Hypothalamus (tissue), 51 donors: ENCODE data around the gene RASSF8.

ENCODE experiments used
- DNase-seq, 51 donors: peaks; one replicate each; lab custom pipeline; 2025; lab: John Stamatoyannopoulos, UW

Gene RASSF8, protein sequence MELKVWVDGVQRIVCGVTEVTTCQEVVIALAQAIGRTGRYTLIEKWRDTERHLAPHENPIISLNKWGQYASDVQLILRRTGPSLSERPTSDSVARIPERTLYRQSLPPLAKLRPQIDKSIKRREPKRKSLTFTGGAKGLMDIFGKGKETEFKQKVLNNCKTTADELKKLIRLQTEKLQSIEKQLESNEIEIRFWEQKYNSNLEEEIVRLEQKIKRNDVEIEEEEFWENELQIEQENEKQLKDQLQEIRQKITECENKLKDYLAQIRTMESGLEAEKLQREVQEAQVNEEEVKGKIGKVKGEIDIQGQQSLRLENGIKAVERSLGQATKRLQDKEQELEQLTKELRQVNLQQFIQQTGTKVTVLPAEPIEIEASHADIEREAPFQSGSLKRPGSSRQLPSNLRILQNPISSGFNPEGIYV

DNA sequence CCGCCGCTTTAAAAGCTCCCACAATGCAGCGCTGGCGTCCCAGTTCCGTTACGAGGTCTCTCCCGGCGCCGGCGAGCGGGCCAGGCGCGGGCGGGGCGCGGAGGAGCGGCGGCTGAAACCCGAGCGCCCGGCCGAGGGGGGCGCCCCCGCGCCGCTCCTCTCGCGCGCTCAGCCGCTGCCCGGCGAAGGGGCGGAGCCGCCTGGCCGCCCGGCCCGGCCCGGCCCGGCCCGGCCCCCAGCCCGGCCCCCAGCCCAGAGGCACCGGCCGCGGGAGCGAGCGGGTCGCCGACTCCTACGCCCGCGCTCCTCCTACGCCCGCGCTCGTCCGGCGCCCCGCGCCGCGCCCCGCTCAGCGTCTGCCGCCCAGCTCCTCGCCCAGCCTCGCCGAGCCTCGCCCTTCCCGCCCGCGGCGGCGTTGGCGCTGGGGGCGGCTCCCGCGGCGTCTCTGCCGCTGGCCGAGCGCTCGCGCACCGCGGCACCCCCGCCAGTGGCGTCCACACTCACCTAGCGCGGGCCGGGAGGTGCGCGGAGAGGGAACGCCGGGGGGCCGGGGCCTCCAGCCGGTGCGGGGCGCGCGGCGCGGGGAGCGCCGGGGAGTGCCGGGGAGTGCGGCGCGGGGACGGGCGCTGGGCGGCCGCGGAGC, at the start of gene RASSF8:
RASSF8 (plus strand) TSS at position 255 of the 643 bp plus-strand sequence. CDS start 96,662 bp downstream, outside the sequence.
- DNase-seq, result peak in 43 of 51 donors; percentile 33 to 87 (median 68)

DNA sequence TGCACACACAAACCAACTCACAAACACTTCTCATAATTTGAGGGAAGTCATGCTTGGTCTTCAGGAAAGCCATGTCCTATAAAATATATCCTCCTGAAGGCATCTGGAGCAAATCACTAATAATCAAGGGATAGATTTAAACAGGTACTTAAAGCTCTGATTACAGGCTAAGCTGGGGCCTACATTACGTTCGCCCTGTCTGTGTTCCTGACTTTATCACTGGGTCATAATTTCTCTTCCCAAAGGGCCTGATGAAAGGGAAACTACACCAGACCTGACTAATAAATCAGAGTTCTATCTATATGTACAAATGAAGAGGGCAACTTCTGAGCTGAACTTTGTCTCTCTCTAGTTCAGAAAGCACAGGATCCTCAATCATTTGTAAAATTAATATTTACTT, 43.9 kb upstream of the RASSF8 start:
- no peak for DNase-seq

DNA sequence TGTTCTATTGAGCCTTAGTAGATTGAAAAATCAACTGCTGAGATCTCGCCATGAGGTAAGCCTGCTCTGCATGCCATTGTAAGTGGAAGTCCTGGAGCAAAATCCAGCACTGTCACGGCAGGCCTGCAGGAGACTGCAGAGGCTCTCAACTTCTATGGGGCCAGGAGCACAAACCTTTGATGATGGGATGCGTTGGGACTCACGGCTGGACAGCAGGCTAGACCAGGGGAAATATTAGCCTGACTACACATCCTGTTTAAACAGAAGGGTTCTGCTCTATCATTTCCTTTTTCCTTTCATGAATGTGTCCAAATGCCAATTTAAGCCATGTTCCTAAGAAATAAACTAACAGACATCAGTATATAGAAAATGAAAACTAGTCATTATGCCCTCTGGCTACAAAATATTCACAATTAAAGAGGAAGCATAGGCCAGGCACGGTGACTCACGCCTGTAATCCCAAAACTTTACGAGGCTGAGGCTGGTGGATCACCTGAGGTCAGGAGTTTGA, 33.9 kb upstream of the RASSF8 start:
- DNase-seq, result no peak

DNA sequence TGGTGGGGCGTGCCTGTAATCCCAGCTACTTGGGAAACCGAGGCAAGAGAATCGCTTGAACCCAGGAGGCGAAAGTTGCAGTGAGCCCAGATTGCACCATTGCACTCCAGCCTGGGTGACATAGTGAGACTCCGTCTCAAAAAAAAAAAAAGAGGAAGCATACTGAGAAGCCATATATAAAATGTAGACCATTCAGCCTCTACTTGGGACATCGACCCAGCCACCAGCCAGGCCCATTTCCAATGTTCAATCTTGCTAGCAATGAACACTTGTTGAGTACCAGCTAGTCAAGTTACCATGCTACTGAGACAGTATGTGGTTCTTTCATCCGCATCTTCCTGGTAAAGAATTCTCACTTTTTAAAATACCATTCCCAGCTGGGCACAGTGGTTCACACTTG, 33.4 kb upstream of the RASSF8 start:
- DNase-seq, result no peak

DNA sequence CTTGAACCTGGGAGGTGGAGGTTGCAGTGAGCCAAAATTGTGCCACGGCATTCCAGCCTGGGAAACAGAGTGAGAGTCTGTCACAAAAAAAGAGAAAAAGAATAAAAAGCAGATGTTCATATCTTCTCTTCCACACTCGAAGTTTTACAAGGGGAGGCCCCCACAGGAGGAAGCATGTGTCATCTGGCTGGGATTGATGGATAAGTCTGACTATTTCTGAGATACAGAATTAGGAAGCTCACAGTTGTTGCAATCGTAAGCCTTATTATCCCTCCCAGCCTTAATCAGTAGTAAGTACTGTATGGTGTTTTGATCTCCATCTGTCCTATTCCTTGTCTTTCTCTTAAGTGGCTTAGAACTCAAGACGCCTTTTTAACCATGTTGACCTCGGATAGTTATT, 31.9 kb upstream of the RASSF8 start:
- no peak for DNase-seq

DNA sequence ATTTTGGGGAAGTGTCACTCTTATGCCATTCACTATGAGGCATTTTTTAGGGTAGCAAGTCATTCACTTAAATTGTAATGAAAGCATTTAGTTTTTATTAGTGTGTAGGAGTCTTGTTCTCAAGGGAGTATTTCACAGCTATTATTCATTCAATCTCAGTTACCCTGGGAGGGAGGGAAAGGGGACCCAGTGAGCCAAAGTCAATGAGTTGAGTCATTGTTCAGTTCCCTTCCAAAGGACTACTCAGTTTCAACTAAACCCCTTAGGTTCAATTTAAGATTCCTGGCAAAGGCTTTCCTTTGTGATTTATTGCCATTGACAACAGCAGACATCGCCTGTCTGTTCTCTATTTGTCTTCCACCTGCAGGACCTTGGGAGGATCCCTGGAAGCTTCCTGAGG, 29.3 kb upstream of the RASSF8 start:
- DNase-seq, result no peak

DNA sequence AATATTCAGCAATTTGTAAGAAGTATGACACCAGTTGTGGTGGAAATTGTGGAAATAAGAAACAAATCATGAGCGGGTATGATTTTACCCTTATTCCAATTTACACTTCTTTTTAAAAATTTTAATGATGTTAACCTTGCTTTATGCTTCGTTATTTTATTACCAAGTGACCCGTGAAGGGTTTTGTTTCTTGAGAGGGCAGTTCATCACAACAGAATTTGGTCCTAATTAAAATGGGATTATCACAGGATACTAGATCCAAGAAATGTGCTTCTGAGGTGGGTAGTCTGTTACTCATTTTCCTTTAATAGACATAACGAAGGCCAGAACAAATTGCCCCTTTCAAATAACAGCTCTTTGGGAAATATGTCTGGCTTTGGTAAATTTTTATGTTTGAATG, 25.5 kb upstream of the RASSF8 start:
- no peak for DNase-seq

DNA sequence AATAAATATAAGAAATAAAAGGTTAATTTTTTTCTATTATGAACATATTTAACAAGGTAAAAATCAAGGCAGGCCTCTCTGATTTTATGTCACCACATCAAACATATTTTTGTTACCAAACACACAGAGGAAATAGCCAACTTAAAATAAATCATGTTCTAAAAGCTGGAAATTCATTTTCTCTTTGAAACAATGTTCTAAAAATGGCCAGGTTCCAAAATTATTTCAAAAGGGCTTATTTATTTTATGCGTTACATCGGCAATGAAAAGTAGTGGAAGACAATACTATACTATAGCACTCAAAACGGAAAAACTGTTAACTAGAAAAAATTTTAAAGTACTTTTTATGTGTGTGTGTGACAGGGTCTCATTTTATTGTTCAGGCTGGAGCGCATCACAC, 24.0 kb upstream of the RASSF8 start:
- DNase-seq, result no peak

DNA sequence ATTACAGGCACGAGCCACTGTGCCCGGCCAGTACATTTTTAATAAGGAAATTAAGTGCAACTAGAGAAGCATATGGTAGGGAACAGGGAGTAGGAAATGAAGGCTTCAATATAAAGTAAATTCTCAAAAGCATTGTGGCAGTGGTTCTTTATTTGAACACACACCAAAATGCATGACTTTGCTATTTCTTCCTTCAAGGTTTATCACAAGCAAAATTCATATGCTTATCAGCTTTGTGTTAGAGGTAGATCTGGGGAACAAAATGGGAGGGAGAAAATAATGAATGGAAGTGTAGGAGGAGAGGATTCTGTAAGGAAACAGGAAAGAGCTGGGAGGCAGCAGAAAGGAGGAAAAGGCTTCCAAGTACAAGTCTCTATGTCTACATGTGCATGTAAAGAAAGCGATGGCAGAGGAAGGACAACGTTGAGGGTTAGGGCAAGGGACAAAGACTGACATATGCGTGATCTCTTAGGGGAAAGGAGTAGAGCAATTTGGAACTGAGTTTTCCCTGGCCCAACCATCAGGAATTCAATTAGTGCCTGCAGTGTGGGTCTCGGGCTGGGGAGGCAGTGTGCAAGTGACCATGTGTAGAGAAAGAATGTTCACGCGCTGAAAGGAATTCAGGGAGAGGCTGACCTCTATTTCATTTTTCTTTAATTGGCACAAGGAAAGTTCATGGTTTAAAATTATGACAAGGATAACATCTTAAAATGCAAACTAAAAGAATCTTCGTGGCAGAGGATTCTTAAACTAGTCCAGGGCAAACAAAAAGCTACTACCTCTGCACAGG, 22.9 kb upstream of the RASSF8 start:
- no peak for DNase-seq

DNA sequence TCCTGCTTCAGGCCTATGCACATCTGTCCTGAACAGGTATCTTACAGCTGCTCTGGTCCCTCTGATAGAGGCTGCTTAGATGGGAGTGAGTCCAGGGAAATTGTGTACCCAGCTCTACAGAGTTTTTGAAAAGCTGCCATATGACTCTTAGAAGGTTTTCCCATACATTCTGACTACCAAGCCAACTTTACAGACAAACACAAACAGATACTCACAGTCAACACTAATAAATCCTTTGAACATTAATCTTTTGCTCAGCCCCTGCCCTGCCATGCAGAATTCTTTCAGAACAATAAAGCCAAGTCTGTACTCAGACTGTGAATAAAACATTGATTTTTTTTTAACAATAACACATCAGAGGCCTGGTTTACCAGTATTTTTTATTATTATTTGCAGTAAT, 21.4 kb upstream of the RASSF8 start:
- DNase-seq, result no peak

DNA sequence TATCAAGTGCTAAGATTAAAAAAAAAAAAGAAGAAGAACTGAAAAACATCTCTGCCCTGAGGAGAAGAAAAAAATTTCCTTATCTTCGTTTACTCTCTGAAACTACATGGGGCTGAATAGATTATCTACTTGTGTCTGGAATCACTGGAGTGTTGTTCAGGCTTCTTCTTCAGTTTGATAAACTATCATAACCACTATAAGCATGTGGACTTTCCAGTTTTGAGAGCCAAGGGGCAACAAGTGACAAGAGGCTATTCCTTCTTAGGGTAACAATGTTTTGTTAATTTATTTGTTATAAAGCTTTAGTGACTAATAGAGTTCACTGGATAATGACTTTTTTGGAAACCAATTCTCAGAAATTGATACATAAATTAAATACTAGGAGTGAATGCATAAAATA, 19.9 kb upstream of the RASSF8 start:
- DNase-seq, result no peak

DNA sequence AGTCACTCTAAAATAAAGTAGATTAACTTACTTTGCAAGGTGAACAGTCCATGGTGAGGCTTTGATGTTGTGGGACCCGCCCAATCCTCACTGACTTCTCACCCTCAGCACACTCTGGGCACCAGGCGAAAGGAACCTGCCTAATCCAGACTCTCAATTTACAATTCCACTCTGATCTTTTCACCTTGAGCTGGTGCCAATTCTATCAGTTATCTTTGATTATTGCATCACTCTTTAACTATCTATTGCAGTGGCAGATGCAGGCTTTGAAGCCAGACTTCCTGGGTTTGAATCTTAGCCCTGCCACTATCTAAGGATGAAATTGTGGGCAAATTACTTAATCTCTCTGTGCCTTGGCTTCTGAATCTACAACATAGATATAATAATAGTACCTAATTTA, 18.9 kb upstream of the RASSF8 start:
- no peak for DNase-seq

DNA sequence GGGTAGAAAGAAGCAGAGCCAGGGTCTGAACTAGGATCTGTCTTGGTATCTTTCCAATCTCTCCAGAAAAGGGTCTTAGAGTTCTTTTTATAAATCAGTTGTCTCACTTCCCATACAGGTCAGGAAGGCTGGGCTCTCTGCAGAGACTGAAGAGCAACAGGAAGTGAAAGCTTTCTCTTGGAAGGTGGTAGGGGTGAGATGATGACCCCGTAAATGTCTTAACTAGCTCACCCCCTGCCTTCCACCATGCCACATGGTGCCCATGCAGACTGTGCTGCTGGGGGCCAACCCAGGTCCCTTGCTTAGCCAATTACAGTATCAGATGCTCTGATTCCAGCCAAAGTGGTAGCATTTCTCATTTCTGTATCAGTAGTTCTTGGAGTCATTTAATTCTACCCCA, 17.6 kb upstream of the RASSF8 start:
- DNase-seq, result no peak

DNA sequence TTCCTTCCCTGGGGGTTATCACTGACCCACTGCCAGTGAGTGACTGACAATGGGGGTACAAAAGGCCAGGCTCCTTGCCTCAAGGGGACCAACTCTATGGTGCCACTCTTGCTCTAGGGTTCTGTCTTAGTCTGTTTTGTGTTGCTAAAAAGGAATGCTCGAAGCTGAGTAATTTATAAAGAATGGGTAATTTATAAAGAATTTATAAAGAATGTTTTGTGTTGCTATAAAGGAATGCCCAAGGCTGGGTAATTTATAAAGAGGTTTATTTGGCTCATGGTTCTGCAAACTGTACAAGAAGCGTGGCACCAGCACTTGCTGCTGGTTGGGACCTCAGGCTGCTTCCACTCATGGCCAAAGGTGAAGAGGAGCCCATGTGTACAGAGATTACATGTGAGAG, 15.8 kb upstream of the RASSF8 start:
- no peak for DNase-seq

DNA sequence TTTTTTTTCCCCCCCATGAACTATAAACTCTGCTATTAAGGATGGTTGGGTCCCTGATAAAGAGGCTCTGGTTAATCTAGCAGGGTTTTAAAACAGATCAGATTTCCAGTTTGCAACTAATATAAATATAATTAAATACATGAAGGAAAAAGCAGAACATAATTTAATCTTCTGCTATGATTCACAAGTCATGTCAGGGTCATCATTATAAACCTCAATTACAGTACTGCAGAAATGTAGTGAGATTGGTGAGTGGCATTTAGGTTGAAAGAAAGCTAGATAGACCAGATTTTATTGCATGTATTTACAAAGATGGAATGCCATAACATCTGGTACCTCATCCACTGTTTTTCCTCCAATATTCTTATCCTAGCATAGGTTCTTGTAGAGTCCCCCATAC, 14.5 kb upstream of the RASSF8 start:
- DNase-seq, result no peak

DNA sequence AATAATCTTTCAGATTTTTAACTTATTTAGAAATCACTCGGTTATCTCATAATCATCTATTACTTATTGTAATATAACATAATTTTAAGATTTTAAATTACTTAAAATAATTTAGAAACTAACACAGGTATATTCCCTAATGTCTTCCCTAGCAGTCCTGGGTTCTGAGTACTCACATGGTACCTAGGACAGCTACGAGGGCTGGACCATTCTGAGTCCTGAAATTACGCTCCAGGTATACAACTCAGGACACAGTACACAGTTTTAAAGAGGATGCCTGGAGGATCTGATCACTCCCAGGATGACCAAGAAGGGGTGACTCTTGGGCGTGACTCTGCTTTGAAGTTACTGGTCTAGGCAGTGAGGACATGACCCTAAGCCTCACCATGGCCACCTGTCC, 9.1 kb upstream of the RASSF8 start:
- no peak for DNase-seq

DNA sequence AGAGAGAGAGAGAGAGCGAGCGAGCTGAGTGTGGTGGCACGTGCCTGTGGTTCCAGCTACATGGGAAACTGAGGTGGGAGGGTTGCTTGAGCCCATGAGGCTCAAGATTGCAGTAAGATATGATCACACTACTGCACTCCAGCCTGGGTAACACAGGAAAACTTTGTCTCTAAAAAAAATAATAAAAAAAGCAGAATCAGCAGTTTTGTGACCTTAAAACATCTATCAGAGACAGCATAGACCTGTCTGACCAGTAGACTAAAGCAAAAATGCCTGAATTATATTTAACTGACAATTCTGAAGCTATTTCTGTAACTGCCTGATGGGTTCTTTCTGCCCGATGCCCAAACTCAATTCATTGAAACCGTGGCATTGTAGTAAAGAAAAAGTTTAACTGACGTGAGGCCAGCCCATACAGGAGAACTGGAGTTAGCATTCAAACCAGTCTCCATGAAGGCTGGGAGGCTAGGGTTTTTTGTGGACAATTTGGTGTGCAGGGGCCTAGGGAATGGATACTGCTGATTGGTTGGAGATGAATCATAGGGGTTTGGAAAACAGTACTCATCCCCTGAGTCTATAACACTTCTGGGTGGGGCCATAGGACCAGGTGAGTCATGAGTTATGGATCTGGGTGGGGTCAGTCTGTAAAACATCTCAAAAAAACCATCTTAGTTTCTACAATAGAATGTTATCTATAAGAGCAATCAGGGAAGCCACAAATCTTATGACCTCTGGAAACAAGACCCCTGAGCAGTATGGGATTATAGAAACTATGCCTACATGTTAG, 8.0 kb upstream of the RASSF8 start:
- no peak for DNase-seq

DNA sequence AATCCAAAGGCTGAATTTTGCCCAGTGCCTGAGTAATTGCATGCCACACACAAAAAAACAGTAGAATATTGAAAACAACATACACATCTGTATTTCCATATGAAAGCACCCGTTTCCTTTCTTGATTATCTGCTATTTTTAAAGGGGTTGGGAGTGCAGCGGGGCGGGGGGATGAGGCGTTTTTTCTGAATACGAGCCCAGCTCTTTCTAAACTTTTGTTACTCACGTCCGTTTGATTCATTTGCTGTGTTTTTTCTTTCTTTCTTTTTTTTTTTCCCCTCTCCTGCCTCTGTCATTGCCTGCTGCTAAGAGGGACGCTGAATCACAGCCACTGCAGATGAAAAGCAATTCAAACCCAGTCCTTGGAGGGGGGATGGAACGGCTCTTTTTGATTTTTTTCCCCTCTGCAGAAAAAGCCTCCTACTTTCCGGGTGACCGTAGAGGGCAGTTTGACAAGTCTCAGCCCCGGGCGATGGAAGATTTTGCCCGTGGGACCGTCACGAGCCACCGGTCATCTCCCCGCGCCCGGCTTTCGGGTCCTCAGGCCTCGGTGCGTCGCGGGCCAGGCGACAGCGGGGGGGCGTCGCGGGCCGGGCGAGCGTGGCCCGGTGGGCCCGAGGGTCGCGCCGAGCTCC, 572 bp upstream of the RASSF8 start:
- DNase-seq, result peak in 21 of 51 donors; percentile 26 to 87 (median 69)

DNA sequence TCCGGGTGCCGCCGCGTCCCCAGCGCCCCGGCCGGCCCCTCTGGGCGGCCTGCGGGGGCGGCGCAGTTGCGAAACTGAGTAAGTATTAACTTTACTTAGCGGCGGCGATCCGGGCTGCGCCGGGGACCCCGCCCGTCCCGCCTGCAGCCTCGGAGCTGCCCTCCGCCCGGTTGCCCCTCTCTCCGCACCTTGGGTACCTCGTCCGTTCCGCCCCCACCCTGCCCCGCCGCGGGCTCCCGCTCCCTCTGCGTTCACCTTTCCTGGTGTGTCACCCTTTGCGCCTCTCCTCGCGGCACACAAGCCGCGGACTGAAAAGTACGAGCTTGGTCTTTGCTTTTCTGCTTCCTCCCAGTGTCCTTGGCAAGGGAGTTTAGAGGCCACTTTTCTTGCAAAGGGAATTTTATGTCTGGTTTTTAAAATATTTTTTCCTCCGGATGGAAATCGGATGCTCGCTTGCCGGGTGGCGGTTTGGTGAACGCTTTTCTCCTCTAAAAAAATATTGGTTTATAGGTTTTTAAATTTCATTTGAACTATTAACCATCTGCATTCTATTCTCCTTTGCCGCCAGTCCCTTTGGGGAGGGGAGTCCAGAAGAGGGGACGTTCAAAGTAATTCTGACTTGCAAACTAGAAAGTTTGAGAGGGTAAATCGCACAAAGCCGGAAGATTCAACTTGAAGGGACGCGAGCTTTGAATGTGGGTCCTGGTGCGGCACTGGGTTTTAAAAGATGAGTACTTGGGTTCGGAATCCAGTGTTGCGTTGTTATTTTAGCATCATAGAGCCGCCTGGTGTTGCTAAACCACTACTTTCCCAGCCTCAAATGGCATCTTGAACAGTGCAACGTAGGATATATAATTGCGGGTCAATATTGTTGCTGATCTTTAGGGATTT, 834 bp downstream of the RASSF8 start:
- DNase-seq, result peak in 29 of 51 donors; percentile 6 to 82 (median 34)
